Ascending aorta (tissue), 2 donors: ENCODE data around the gene INHBE. TPM values are rescaled to one million over a fixed set of nuclear protein-coding genes. Genes with fewer than 3 reads are reported as not detected.
A peak's percentile ranks its signal among the peaks of the same experiment; 100 is the strongest.

ENCODE experiments used
- DNase-seq, 2 donors: peaks; one replicate each; pipeline ENCODE4 v3.0.0-alpha.2; 2019; ENCODE audit warnings: low spot score in 2 of 2
- H3K27ac ChIP-seq, 2 donors: fragments of 200-600 bp; sonication (generic); one replicate each; pipeline ENCODE4 v1.5.1; 2016 to 2017; ENCODE audit warnings: mild to moderate bottlenecking in 1 of 2
- H3K27me3 ChIP-seq: fragments of 200-600 bp; sonication (generic); one replicate; pipeline ENCODE4 v1.5.1; 2017
- H3K36me3 ChIP-seq, 2 donors: fragments of 200-600 bp; sonication (generic); one replicate each; pipeline ENCODE4 v1.5.1; 2016
- H3K4me1 ChIP-seq, 2 donors: fragments of 200-600 bp; sonication (generic); one replicate each; pipeline ENCODE4 v1.5.1; 2016 to 2017; ENCODE audit warnings: mild to moderate bottlenecking in 1 of 2
- H3K4me3 ChIP-seq, 2 donors: fragments of 200-600 bp; sonication (generic); one replicate each; pipeline ENCODE4 v1.5.1; 2016 to 2017; ENCODE audit warnings: mild to moderate bottlenecking in 1 of 2
- H3K9me3 ChIP-seq, 2 donors: fragments of 200-600 bp; sonication (generic); one replicate each; pipeline ENCODE4 v1.5.1; 2016
- intact Hi-C: fragments of 100-400 bp; cut with DNase I; formaldehyde crosslinking; loops from one replicate; pipeline ENCODE4 v1.15.1; 2023
- total RNA-seq: library from RNA; depleted of rRNA; stranded (reverse); fragments of >200 nt; gene quantifications from one replicate; pipeline ENCODE4 v1.1.0, GENCODE V29; 2016
- TF ChIP-seq, protein P1 (sequence below), 3 experiments: fragments of 200-600 bp in 2 of 3; fragments of 450-650 bp in 1 of 3; sonication (generic) in 2 of 3; IDR thresholded peaks; one replicate each; pipeline ENCODE4 v1.5.1; 2016 to 2019; ENCODE audit warnings: antibody characterized with exemption in 3 of 3, mild to moderate bottlenecking in 1 of 3, moderate library complexity in 1 of 3

Gene INHBE
- total RNA-seq, 1 donor from 2014 or later: not detected

DNA sequence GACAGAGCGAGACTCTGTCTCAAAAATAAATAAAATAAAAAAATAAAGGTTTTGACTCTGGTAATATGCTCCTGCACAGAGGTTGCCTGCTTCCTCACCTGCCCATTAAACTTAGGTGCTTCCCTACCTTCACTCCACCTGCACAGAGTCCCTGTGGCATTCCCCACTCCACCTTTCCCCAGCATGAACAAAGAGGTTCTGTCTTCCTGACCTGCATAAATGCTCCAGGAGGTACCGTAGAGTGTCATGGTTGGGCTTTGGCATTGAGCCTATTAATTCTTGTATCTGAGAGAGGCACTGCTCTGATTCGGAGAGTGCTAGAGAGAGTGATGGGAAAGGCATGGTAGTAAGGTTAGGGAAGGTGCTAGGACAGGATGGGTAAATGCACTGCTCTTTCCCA is 18.3 kb downstream of the INHBE start:
- Histone ChIP-seq H3K4me3 (no peak overlapping the region), H3K36me3 (no peaks in the 10 kb centered on the region), H3K27ac (no peak overlapping the region), H3K4me1 (peaks cover 11 to 13% of the 10 kb centered on the region in 2 donors), H3K27me3 (peaks cover 7% of the 10 kb centered on the region), H3K9me3 (no peaks in the 10 kb centered on the region)
- no peak for DNase-seq
- TF ChIP-seq, protein P1, sequence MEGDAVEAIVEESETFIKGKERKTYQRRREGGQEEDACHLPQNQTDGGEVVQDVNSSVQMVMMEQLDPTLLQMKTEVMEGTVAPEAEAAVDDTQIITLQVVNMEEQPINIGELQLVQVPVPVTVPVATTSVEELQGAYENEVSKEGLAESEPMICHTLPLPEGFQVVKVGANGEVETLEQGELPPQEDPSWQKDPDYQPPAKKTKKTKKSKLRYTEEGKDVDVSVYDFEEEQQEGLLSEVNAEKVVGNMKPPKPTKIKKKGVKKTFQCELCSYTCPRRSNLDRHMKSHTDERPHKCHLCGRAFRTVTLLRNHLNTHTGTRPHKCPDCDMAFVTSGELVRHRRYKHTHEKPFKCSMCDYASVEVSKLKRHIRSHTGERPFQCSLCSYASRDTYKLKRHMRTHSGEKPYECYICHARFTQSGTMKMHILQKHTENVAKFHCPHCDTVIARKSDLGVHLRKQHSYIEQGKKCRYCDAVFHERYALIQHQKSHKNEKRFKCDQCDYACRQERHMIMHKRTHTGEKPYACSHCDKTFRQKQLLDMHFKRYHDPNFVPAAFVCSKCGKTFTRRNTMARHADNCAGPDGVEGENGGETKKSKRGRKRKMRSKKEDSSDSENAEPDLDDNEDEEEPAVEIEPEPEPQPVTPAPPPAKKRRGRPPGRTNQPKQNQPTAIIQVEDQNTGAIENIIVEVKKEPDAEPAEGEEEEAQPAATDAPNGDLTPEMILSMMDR (IDR thresholded peaks at IDR 0.05): no peak
- intact Hi-C loops: no loop called here

DNA sequence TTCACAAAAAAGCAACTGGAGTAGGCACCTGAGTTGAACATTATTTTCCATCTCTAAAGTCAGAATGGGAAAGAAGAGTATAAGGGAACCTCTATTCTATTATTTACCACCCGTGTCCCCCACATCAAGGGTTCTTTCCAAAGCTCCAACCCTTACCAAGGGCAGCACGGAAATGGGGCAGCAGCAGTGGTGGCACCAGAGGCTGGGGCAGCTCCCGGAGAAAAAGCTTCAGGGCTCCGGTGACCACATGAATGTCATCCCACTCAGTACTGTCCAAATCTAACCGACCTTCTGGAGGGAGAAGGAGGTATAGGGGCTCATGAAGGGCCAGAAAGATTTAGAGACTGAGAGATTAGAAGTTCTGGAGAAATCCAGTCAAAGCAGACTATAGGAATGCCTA is 18.8 kb downstream of the INHBE start:
- DNase-seq: no peak
- TF ChIP-seq, protein P1 (IDR thresholded peaks at IDR 0.05): no peak
- H3K27ac ChIP-seq: no peak overlapping the region
- H3K27me3 ChIP-seq: peaks cover 7% of the 10 kb centered on the region
- intact Hi-C loops: no loop called here
- H3K4me3 ChIP-seq: no peak overlapping the region
- H3K36me3 ChIP-seq: no peaks in the 10 kb centered on the region
- H3K9me3 ChIP-seq: no peaks in the 10 kb centered on the region
- peaks cover 11 to 13% of the 10 kb centered on the region in 2 donors for H3K4me1 ChIP-seq

DNA sequence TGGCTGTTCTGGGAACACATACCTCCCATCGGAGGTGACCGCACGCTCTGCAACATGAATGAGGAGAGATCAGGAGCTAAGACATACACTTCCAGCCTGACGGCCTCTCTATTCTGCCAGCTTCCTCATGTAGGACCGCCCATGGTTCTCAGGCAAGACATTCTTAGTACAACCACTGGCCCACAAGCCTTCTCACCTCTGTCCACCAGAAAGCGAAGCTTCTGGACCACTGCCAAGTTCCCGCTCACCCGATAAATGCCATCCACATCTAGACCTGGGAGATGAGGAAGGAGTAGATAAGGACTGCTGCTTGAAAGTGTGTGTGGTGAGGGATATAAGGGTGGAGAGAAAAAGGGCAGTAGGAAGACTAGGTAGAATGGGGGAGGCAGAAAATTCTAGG is 19.3 kb downstream of the INHBE start:
- DNase-seq: no peak
- intact Hi-C loops: no loop called here
- Histone ChIP-seq H3K4me3 (no peak overlapping the region), H3K27me3 (peaks cover 7% of the 10 kb centered on the region), H3K27ac (no peak overlapping the region), H3K36me3 (no peaks in the 10 kb centered on the region), H3K9me3 (no peaks in the 10 kb centered on the region), H3K4me1 (peaks cover 11 to 13% of the 10 kb centered on the region in 2 donors)
- TF ChIP-seq, protein P1 (IDR thresholded peaks at IDR 0.05): no peak

DNA sequence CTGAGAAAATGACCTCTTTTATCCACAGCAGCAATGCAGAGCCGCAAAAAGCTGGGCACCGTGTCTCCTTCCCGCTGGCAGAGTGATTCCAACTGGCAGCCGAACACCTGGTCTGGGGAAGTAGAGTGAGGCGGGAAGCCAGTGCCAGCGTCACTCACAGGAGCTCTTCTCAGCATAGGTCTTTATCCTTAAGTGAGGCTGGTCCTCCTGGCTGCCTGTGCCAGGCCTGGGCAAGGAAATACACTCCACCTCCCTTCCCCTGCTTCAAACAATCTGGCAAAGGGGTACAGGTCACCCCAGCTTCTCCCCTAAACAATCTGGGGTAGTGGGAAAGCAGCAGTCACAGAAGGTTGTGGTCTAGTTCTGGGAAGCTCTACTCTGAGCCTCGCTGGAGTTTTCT is 19.8 kb downstream of the INHBE start:
- Histone ChIP-seq H3K4me1 (peaks cover 11 to 13% of the 10 kb centered on the region in 2 donors), H3K27me3 (peaks cover 7% of the 10 kb centered on the region), H3K27ac (no peak overlapping the region), H3K4me3 (peak overlapping the region in 1 of 2 donors; percentile 65), H3K36me3 (no peaks in the 10 kb centered on the region), H3K9me3 (no peaks in the 10 kb centered on the region)
- intact Hi-C loops: no loop called here
- TF ChIP-seq, protein P1 (IDR thresholded peaks at IDR 0.05): no peak
- no peak for DNase-seq

DNA sequence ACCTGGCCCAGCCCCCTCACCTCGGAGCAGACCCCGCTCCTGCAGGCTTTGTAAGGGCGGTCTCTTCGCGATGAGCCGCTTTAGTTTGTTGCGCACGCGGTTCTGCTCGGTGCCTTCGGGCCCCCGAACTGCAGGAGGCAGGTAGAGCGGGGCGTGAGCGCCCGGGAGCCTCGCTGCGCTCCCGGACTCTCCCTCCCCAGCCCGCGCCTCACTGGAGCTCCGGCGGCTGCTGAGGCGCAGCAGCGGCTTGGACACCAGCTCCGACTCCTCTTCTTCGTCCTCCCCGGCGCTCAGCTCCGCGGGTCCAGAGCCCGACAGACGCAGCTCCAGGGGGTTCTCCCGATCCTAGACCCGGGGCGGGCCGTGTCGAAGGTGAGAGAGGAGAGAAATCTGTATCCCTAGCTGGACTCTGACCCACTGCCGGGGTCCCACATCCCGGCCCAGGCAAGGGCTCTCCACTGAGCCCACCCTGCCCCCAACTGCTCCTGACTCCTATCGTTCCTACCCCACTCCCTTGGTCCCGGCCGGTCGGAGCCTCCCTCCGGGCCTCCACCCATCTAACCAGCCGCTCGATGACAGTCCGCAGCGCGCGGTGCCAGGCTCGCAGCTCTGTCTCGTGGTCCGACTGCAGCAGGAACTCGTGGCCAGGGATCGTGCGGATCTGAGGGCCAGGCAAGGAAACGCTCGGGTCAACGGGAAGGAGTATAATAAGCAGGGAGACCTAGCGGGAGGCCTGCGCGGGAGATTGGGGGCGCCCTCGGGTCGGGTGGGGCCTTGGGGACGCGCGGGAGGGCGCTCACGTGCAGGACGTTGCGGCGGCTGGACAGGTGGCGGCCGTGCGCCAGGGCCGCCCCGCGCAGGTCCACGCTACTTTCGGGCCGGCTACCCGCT is 20.4 kb downstream of the INHBE start:
- H3K9me3 ChIP-seq: no peaks in the 10 kb centered on the region
- no peak overlapping the region for H3K27ac ChIP-seq
- H3K4me3 ChIP-seq: peak overlapping the region; percentile 31 to 65
- intact Hi-C loops: no loop called here
- peaks cover 7% of the 10 kb centered on the region for H3K27me3 ChIP-seq
- no peaks in the 10 kb centered on the region for H3K36me3 ChIP-seq
- TF ChIP-seq, protein P1 (IDR thresholded peaks at IDR 0.05): no peak
- no peak for DNase-seq
- H3K4me1 ChIP-seq: peaks cover 11 to 13% of the 10 kb centered on the region in 2 donors
